IMR-90 (cell line): ENCODE results near the gene KIF6. TPM values are rescaled to one million over a fixed set of nuclear protein-coding genes. Genes with fewer than 3 reads are reported as not detected.

ENCODE experiments used
- ATAC-seq: fragments of 200-7000 bp; cut with Tn5 transposase; 2 replicates; pipeline ENCODE4 v1.9.1; 2020; ENCODE audit warnings: low read depth, mild to moderate bottlenecking, moderate library complexity
- BruUV-seq: library from RNA; stranded (reverse); fragments of 400-500 nt; replicated peaks from 2 replicates; lab custom pipeline; 2021; lab: Mats Ljungman, UMichigan
- CTCF ChIA-PET: fragments of 300-600 bp; formaldehyde crosslinking; extraction: SDS; loops from one replicate; lab custom pipeline; 2021; ENCODE audit warnings: antibody characterized with exemption; lab: Yijun Ruan, JAX
- POLR2A ChIA-PET: fragments of 300-600 bp; sonication (Branson Sonifier 250); formaldehyde crosslinking; loops from one replicate; lab custom pipeline; 2022; ENCODE audit warnings: antibody characterized with exemption; ENCODE audit not compliant: unreplicated experiment; lab: Charles Lee
- DNase-seq: peaks from one replicate; pipeline ENCODE4 v3.0.0; 2013
- H2AFZ ChIP-seq: replicated peaks from 2 replicates; pipeline ENCODE3; 2013; ENCODE audit warnings: low read length, mild to moderate bottlenecking; ENCODE audit not compliant: poor library complexity
- H2AK5ac ChIP-seq: 2 replicates; pipeline ENCODE4 v1.6.1; 2013; ENCODE audit warnings: low read depth, low read length, inconsistent platforms
- H2AK9ac ChIP-seq: replicated peaks from 2 replicates; pipeline ENCODE3; 2013; ENCODE audit warnings: mild to moderate bottlenecking, low read depth, low read length, moderate library complexity; ENCODE audit not compliant: poor library complexity
- H2BK120ac ChIP-seq: 2 replicates; pipeline ENCODE4 v1.6.1; 2013; ENCODE audit warnings: low read depth, low read length, inconsistent platforms
- H2BK15ac ChIP-seq: 3 replicates; pipeline ENCODE4 v1.6.1; 2013; ENCODE audit warnings: low read depth, low read length, inconsistent platforms
- H2BK20ac ChIP-seq: 2 replicates; pipeline ENCODE4 v1.6.1; 2013; ENCODE audit warnings: low read depth, mild to moderate bottlenecking, inconsistent platforms, low read length, moderate library complexity
- H2BK5ac ChIP-seq: 2 replicates; pipeline ENCODE4 v1.6.1; 2013; ENCODE audit warnings: mild to moderate bottlenecking, low read depth, low read length, inconsistent platforms; ENCODE audit not compliant: poor library complexity, severe bottlenecking
- H3K14ac ChIP-seq: replicated peaks from 2 replicates; pipeline ENCODE4 v1.6.1; 2013; ENCODE audit warnings: low read depth, low read length, inconsistent platforms
- H3K18ac ChIP-seq: 2 replicates; pipeline ENCODE4 v1.6.1; 2013; ENCODE audit warnings: low read depth, low read length, control low read depth
- H3K23ac ChIP-seq: 2 replicates; pipeline ENCODE4 v1.6.1; 2013; ENCODE audit warnings: low read depth, low read length, inconsistent platforms
- H3K27ac ChIP-seq: 2 replicates; pipeline ENCODE4 v1.5.1; 2013; ENCODE audit warnings: mild to moderate bottlenecking, control low read depth, low read length; ENCODE audit not compliant: insufficient read depth
- H3K27me3 ChIP-seq: 2 replicates; pipeline ENCODE4 v1.6.1; 2013; ENCODE audit warnings: low read length; ENCODE audit not compliant: control insufficient read depth, insufficient read depth
- H3K36me3 ChIP-seq: 2 replicates; pipeline ENCODE4 v1.6.1; 2013; ENCODE audit warnings: low read length, mixed read lengths; ENCODE audit not compliant: control insufficient read depth, insufficient read depth
- H3K4ac ChIP-seq: 2 replicates; pipeline ENCODE4 v1.6.1; 2013; ENCODE audit warnings: low read depth, low read length, inconsistent platforms
- H3K4me1 ChIP-seq: 2 replicates; pipeline ENCODE4 v1.6.1; 2013; ENCODE audit warnings: low read length, mixed read lengths; ENCODE audit not compliant: control insufficient read depth, insufficient read depth
- H3K4me2 ChIP-seq: 2 replicates; pipeline ENCODE4 v1.6.1; 2013; ENCODE audit warnings: low read depth, mild to moderate bottlenecking, control low read depth, low read length, moderate library complexity
- H3K4me3 ChIP-seq: 2 replicates; pipeline ENCODE4 v1.5.1; 2013; ENCODE audit warnings: low read depth, mild to moderate bottlenecking, control low read depth, low read length, moderate library complexity; ENCODE audit not compliant: insufficient read depth
- H3K56ac ChIP-seq: 2 replicates; pipeline ENCODE4 v1.6.1; 2013; ENCODE audit warnings: low read length, inconsistent platforms; ENCODE audit not compliant: insufficient read depth; ENCODE audit errors: extremely low read depth
- H3K79me1 ChIP-seq, 2 experiments: 2 replicates each; pipeline ENCODE4 v1.6.1; 2013; ENCODE audit warnings: low read length in 2 of 2, inconsistent platforms in 1 of 2, low read depth in 1 of 2
- H3K9ac ChIP-seq: 2 replicates; pipeline ENCODE4 v1.6.1; 2013; ENCODE audit warnings: low read depth, low read length, control low read depth
- H3K9me1 ChIP-seq: 2 replicates; pipeline ENCODE4 v1.6.1; 2013; ENCODE audit warnings: low read length, inconsistent platforms; ENCODE audit not compliant: insufficient read depth
- H3K9me3 ChIP-seq: 2 replicates; pipeline ENCODE4 v1.6.1; 2013; ENCODE audit warnings: low read length; ENCODE audit not compliant: control insufficient read depth, insufficient read depth
- H4K20me1 ChIP-seq: 2 replicates; pipeline ENCODE4 v1.6.1; 2013; ENCODE audit warnings: low read length, inconsistent platforms; ENCODE audit not compliant: insufficient read depth
- H4K5ac ChIP-seq: 2 replicates; pipeline ENCODE4 v1.6.1; 2013; ENCODE audit warnings: mild to moderate bottlenecking, low read depth, low read length, control low read depth
- H4K8ac ChIP-seq, 2 experiments: 2 replicates each; pipeline ENCODE4 v1.6.1; 2013; ENCODE audit warnings: low read depth in 2 of 2, low read length in 2 of 2, control low read depth in 1 of 2, inconsistent platforms in 1 of 2
- H4K91ac ChIP-seq: 2 replicates; pipeline ENCODE4 v1.6.1; 2013; ENCODE audit warnings: low read depth, low read length, inconsistent platforms; ENCODE audit not compliant: insufficient read depth
- ELK1 ChIP-seq: fragments of 150-350 bp; IDR thresholded peaks from 2 replicates; pipeline ENCODE4 v1.6.1; 2016; ENCODE audit warnings: low read depth, mild to moderate bottlenecking, low read length, moderate library complexity, borderline replicate concordance
- FOS ChIP-seq: fragments of 150-350 bp; IDR thresholded peaks from 2 replicates; pipeline ENCODE4 v1.6.1; 2016; ENCODE audit warnings: low read depth, low read length
- MAFK ChIP-seq: IDR thresholded peaks from 2 replicates; pipeline ENCODE4 v1.6.1; 2012; ENCODE audit warnings: low read depth, low read length, improper control_type of control experiment
- NFE2L2 ChIP-seq: fragments of 150-350 bp; IDR thresholded peaks from 2 replicates; pipeline ENCODE4 v1.6.1; 2016; ENCODE audit warnings: low read depth, mild to moderate bottlenecking, low read length
- RAD21 ChIP-seq: IDR thresholded peaks from 2 replicates; pipeline ENCODE4 v1.6.1; 2012; ENCODE audit warnings: low read length, improper control_type of control experiment
- USF2 ChIP-seq: fragments of 150-350 bp; IDR thresholded peaks from 2 replicates; pipeline ENCODE4 v1.6.1; 2017; ENCODE audit warnings: mild to moderate bottlenecking, antibody characterized with exemption, low read length, low read depth
- WGBS, 2 experiments: methylation state at CpG; one replicate each; pipeline versions ENCODE4 v1.1.5 to v1.1.7; 2013; ENCODE audit warnings: missing lambda C conversion rate in 2 of 2; ENCODE audit not compliant: insufficient read length in 1 of 2; ENCODE audit errors: extremely low coverage in 2 of 2; 5-methylcytosine and 5-hydroxymethylcytosine counted together
- dilution Hi-C: fragments of 300-500 bp; cut with HindIII; formaldehyde crosslinking; loops from one replicate; pipeline ENCODE4 v1.14.3; 2018; ENCODE audit warnings: low sequenced_read_pairs; ENCODE audit not compliant: unreplicated experiment
- in situ Hi-C: fragments of 300-500 bp; cut with MboI; formaldehyde crosslinking; loops from 3 replicates; pipeline ENCODE4 v1.14.3; 2019; ENCODE audit warnings: low sequenced_read_pairs, inconsistent platforms, mixed read lengths
- intact Hi-C: fragments of 100-400 bp; cut with micrococcal nuclease; formaldehyde crosslinking; loops from 2 replicates; pipeline ENCODE4 v1.10.0; 2022
- polyA plus RNA-seq, 3 experiments: library from polyadenylated mRNA; depleted of rRNA; stranded (reverse); fragments of >200 nt; gene quantifications; 2 replicates each; pipeline ENCODE4 v1.2.3, GENCODE V29; 2012; ENCODE audit warnings: low replicate concordance in 1 of 3
- total RNA-seq: library from RNA; depleted of rRNA; stranded (reverse); fragments of >200 nt; gene quantifications from 2 replicates; pipeline ENCODE4 v1.2.3, GENCODE V29; 2012
- TF ChIP-seq, protein P1 (sequence below): conservative IDR thresholded peaks from 2 replicates; pipeline ENCODE4 v1.5.1; 2012; ENCODE audit warnings: mild to moderate bottlenecking, low read depth, low read length, improper control_type of control experiment

Gene KIF6
- total and polyA plus RNA-seq, 2 of the 4 experiments (the other 2 are of a cell fraction), result under 0.01 to 0.10 TPM

DNA sequence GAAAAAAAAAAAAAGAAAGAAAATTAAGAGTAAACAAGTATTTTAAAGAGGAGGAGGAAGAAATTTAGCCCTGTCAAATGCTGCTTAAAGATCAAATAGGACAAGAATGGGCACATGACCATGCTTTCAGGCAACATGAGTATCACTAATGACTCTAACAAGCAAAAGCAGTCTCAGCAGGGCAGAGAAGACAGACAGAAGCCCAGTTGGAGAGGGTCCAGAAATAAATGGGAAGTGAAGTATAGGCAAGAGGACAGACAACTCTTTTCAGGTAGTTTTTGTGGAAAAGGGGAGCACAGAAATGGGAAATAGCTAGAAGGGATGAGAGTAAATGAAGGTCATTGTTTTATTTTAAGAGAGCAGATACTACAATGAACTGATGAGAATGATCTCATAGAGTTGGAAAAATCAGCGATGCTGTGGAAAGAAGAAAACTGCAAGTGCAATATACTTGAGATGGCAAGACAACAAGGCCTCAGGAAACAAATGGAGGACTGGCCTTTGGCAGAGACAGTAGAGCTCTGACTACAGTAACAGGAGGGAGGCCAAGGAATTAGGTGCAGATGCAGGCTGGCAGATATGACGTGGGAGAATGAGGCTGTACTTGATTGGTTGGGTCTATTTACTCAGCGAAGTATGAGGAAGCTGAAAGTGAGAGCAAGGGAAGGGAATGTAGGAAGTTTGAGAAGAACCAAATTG is 40.3 kb downstream of the KIF6 start:
- no peak overlapping the region for H2BK5ac ChIP-seq
- no peak overlapping the region for H2BK20ac ChIP-seq
- no peak overlapping the region for H3K27ac ChIP-seq
- no peaks in the 10 kb centered on the region for H3K27me3 ChIP-seq
- H4K8ac ChIP-seq, result no peak overlapping the region
- WGBS, 2 experiments, result 100% methylated on average over 1 of the region's 3 CpGs; no CpG with 5 or more reads in 1 of the 2 experiments
- peak; percentile 46 for DNase-seq
- H2BK15ac ChIP-seq, result no peak overlapping the region
- H2AFZ ChIP-seq, result no peak overlapping the region
- H4K91ac ChIP-seq, result no peak overlapping the region
- no peak overlapping the region for H2BK120ac ChIP-seq
- CTCF ChIA-PET, result interaction anchor here (0.9 kb wide), 1 partner anchor 21 kb away, joined by 3 read pairs; no protein-coding TSS in a partner anchor
- POLR2A ChIA-PET, result no interaction called here
- intact Hi-C loops (no loop called here), in situ Hi-C loops (no loop called here), dilution Hi-C loops (no loop called here)
- ATAC-seq, result peak; percentile 11; the same call in 1 of the 2 replicates
- TF ChIP-seq RAD21 (no peak), USF2 (no peak), MAFK (no peak), FOS (no peak), ELK1 (no peak), NFE2L2 (no peak)
- TF ChIP-seq, protein P1, sequence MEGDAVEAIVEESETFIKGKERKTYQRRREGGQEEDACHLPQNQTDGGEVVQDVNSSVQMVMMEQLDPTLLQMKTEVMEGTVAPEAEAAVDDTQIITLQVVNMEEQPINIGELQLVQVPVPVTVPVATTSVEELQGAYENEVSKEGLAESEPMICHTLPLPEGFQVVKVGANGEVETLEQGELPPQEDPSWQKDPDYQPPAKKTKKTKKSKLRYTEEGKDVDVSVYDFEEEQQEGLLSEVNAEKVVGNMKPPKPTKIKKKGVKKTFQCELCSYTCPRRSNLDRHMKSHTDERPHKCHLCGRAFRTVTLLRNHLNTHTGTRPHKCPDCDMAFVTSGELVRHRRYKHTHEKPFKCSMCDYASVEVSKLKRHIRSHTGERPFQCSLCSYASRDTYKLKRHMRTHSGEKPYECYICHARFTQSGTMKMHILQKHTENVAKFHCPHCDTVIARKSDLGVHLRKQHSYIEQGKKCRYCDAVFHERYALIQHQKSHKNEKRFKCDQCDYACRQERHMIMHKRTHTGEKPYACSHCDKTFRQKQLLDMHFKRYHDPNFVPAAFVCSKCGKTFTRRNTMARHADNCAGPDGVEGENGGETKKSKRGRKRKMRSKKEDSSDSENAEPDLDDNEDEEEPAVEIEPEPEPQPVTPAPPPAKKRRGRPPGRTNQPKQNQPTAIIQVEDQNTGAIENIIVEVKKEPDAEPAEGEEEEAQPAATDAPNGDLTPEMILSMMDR, result no peak
- peaks cover 5% of the 10 kb centered on the region; the same call in 1 of the 2 replicates for H3K4me1 ChIP-seq
- H3K4ac ChIP-seq, result no peak overlapping the region; the same call in 1 of the 2 replicates
- no peaks in the 10 kb centered on the region for H4K20me1 ChIP-seq
- H3K36me3 ChIP-seq, result no peaks in the 10 kb centered on the region
- H3K23ac ChIP-seq, result no peak overlapping the region
- no peak overlapping the region for H3K9ac ChIP-seq
- no peaks in the 10 kb centered on the region for H3K9me3 ChIP-seq
- H2AK5ac ChIP-seq, result no peak overlapping the region
- no peak overlapping the region for H3K4me2 ChIP-seq
- no peak overlapping the region for H3K18ac ChIP-seq
- H3K79me1 ChIP-seq, result no peaks in the 10 kb centered on the region
- BruUV-seq, result no TSS peak
- no peak overlapping the region for H3K56ac ChIP-seq
- H3K9me1 ChIP-seq, result no peaks in the 10 kb centered on the region
- H3K4me3 ChIP-seq, result no peak overlapping the region
- no peak overlapping the region for H2AK9ac ChIP-seq
- H4K5ac ChIP-seq, result no peak overlapping the region
- H3K14ac ChIP-seq, result no peak overlapping the region
